ENCODE data around the gene ALDOC. TPM values are rescaled to one million over a fixed set of nuclear protein-coding genes. Genes with fewer than 3 reads are reported as not detected.
"Not testable (repeated sequence)": the region's sequence is repeated elsewhere in the genome, so short reads cannot be mapped to it uniquely, and the experiment has no call there.

ALDOC gene
- total RNA-seq, 1 donor from 2014 or later = 16.1 TPM

DNA sequence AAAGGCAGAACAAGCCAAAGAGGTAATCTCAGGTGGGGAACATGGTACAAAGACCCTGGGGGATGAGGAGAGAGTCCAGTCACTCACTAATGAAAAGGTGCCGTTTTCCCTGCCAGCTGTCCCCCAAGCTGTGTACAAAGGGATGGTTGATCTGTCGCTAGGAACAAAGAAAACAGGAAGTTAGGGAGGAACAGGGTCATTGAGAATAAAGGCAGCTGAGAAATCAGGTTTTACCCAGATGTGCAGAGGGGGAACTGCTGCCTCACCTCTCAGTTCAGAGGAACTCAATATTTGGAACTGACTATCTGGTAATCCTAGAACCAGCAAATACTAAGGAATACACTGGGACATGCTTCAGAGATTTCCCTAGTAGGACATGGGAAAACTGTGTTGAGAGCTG, 35.8 kb upstream of the ALDOC start:
- Mint-ChIP-seq H3K27me3 (ENCODE audit: low read depth) (no peaks in the 10 kb centered on the region), H3K9me3 (no peaks in the 10 kb centered on the region), H3K4me3 (no peak overlapping the region), H3K4me1 (peaks cover 5% of the 10 kb centered on the region), H3K36me3 (ENCODE audit: low read depth) (peaks cover 18% of the 10 kb centered on the region), H3K27ac (ENCODE audit: unreplicated experiment) (no peak overlapping the region)
- DNase-seq (ENCODE audit: low read depth, low spot score) = no peak
- TF ChIP-seq, protein P1, sequence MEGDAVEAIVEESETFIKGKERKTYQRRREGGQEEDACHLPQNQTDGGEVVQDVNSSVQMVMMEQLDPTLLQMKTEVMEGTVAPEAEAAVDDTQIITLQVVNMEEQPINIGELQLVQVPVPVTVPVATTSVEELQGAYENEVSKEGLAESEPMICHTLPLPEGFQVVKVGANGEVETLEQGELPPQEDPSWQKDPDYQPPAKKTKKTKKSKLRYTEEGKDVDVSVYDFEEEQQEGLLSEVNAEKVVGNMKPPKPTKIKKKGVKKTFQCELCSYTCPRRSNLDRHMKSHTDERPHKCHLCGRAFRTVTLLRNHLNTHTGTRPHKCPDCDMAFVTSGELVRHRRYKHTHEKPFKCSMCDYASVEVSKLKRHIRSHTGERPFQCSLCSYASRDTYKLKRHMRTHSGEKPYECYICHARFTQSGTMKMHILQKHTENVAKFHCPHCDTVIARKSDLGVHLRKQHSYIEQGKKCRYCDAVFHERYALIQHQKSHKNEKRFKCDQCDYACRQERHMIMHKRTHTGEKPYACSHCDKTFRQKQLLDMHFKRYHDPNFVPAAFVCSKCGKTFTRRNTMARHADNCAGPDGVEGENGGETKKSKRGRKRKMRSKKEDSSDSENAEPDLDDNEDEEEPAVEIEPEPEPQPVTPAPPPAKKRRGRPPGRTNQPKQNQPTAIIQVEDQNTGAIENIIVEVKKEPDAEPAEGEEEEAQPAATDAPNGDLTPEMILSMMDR (conservative IDR thresholded peaks at IDR 0.05) = no peak

DNA sequence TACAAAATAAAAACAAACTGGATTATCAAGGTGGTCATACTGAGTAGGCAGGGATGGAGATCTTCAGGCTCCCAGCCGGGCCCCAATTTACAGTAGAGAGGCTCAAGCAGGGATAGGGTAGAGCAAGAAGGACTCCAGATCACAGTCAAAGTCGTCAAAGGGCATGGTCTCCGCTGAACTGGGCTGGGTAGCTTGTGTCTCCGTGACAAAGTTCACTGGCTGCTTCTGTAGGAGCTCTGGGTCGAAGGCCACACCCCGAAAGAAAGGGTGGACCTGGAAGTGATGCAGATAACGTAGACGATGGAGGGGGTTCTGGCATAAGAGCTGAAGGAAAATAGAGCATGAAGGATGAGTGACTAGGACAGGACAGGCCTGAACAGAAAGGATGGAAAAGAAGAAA, 33.7 kb upstream of the ALDOC start:
- TF ChIP-seq, protein P1 (conservative IDR thresholded peaks at IDR 0.05) = no peak
- Mint-ChIP-seq H3K27me3 (ENCODE audit: low read depth) (no peaks in the 10 kb centered on the region), H3K4me3 (no peak overlapping the region), H3K4me1 (peaks cover 5% of the 10 kb centered on the region), H3K36me3 (ENCODE audit: low read depth) (peaks cover 14% of the 10 kb centered on the region), H3K9me3 (no peaks in the 10 kb centered on the region), H3K27ac (ENCODE audit: unreplicated experiment) (peak overlapping the region; percentile 74)
- DNase-seq (ENCODE audit: low read depth, low spot score) = no peak

DNA sequence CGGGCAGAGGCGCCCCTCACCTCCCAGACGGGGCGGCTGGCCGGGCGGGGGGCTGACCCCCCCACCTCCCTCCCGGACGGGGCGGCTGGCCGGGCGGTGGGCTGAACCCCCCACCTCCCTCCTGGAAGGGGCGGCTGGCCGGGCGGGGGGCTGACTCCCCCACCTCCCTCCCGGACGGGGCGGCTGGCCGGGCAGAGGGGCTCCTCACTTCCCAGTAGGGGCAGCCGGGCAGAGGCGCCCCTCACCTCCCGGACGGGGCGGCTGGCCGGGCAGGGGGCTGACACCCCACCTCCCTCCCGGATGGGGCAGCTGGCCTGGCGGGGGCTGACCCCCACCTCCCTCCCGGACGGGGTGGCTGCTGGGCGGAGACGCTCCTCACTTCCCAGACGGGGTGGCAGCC, 27.3 kb upstream of the ALDOC start:
- not testable (repeated sequence) for H3K4me3 Mint-ChIP-seq; DNase-seq (ENCODE audit: low read depth, low spot score); H3K9me3 Mint-ChIP-seq; H3K36me3 Mint-ChIP-seq (ENCODE audit: low read depth); H3K27me3 Mint-ChIP-seq (ENCODE audit: low read depth); H3K27ac Mint-ChIP-seq (ENCODE audit: unreplicated experiment)
- peaks cover 14% of the 10 kb centered on the region for H3K4me1 Mint-ChIP-seq

DNA sequence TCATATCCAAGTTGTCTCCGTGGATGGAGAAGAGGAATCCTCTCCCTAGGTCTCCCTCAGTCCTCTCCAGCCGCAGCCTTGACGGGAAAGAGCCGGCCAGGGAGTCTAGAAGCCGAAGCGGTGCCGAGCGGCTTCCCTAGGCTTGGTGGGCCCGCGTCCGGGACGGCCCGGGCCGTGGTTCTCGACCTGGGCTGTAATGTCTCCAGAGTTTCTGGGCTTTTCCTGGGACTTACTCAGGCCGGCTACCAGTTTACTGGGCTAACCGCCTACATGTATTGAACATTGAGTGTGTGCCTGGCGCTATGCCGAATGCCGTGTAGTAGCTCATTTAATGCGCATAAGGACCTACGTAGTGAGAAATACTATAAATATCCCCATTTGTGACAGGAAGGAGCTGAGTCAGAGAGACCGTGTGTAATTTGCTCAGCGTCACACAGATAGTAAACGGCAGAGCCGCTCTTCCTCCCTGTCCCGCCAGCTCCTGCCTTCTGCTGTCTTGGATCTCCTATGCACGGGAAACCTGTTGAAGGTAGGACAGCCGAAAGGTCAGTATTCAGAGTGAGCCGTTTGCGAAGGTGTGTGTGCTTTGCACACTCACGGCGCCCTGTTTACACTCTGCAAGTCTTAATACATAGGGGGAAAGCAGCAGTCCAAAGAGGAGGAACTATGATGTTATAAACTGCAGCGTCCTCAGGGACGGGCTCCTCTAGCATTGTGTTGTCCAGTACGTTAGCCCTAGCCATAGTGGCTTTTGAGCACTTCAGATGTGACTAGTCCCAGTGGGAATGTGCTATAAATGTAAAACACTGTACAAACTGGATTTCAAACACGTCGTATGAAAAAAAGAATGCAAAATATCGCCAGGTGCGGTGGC, 22.9 kb upstream of the ALDOC start:
- Mint-ChIP-seq H3K4me3 (peak overlapping the region; percentile 94), H3K36me3 (ENCODE audit: low read depth) (peaks cover 8% of the 10 kb centered on the region), H3K27me3 (ENCODE audit: low read depth) (no peaks in the 10 kb centered on the region), H3K27ac (ENCODE audit: unreplicated experiment) (no peak overlapping the region), H3K4me1 (peaks cover 30% of the 10 kb centered on the region), H3K9me3 (no peaks in the 10 kb centered on the region)
- DNase-seq (ENCODE audit: low read depth, low spot score) = no peak
- TF ChIP-seq, protein P1 (conservative IDR thresholded peaks at IDR 0.05) = no peak

DNA sequence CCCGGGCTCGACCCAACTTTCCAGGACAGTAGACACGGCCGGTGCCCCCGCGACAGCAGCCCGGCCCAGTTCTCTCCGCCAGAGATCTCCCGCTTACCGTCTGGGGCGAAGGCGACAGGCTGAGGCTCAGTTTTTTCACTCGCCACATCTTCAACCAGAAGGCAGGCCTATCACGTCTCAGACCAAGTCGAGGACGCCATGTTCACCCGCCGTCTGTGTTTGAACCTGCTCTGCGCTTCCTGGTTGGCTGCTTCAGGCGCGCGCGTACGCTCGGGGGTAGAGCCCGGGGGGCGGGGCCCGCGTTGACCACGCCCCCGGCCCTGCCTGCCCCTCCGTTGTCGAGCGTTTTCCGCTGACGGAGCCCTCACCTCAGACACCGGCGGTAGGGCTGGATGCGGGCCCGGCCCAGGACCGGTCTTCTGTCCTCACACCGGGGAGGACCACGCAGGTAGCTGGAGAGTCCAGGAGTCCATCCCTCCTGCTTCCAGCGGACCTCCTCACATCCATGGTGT, 22.2 kb upstream of the ALDOC start, which contains the start of gene SPAG5:
TSS of gene SPAG5 (minus strand) at position 227 of the 512 bp plus-strand sequence. CDS start at position 148, 79 bp downstream.
- Mint-ChIP-seq H3K27me3 (ENCODE audit: low read depth) (no peaks in the 10 kb centered on the region), H3K4me1 (peaks cover 30% of the 10 kb centered on the region), H3K9me3 (no peaks in the 10 kb centered on the region), H3K27ac (ENCODE audit: unreplicated experiment) (peak within 1 kb of the TSS; percentile 98), H3K4me3 (peak within 1 kb of the TSS; percentile 94), H3K36me3 (ENCODE audit: low read depth) (peaks cover 8% of the 10 kb centered on the region)
- peak; percentile 87 for DNase-seq (ENCODE audit: low read depth, low spot score)
- TF ChIP-seq, protein P1 (conservative IDR thresholded peaks at IDR 0.05) = no peak

DNA sequence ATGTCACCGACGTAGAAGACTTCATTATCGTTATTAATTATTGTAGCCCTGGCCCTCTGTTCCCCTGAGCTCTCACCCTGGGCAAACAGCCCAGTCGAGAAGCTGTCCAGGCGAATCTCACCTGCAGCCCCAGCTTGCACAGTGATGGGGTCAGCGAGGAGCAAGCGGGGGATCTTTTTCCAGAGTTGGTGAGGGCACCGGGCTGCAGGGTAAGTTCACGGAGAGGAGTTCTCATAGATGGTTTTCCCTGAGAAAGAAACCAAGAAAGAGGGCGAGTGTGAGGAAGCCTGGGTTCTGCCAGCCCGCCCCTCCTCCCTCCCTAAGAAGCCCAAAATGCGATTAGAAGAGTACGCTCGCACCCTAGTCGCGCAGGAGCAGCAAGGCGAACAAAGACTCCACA, 21.7 kb upstream of the ALDOC start:
- Mint-ChIP-seq H3K27ac (ENCODE audit: unreplicated experiment) (peak overlapping the region; percentile 98), H3K9me3 (no peaks in the 10 kb centered on the region), H3K36me3 (ENCODE audit: low read depth) (peaks cover 5% of the 10 kb centered on the region), H3K27me3 (ENCODE audit: low read depth) (no peaks in the 10 kb centered on the region), H3K4me1 (peaks cover 27% of the 10 kb centered on the region), H3K4me3 (peak overlapping the region; percentile 94)
- TF ChIP-seq, protein P1 (conservative IDR thresholded peaks at IDR 0.05) = no peak
- no peak for DNase-seq (ENCODE audit: low read depth, low spot score)
